OCI-LY1 (cell line): ENCODE data around the gene RND2.

Experiments used
- CTCF ChIP-seq: fragments of 200-600 bp; sonication (generic), shearing (Covaris generic); IDR thresholded peaks from 2 replicates; pipeline ENCODE4 v1.5.1; 2017; ENCODE audit warnings: mild to moderate bottlenecking, antibody characterized with exemption, low read length, moderate library complexity, mixed read lengths
- EZH2 ChIP-seq: fragments of 200-600 bp; sonication (generic), shearing (Covaris generic); IDR thresholded peaks from 2 replicates; pipeline ENCODE4 v1.8.0; 2017; ENCODE audit warnings: borderline replicate concordance, mixed run types, mild to moderate bottlenecking, antibody characterized with exemption, low read length, moderate library complexity, mixed read lengths

- TF ChIP-seq EZH2 (no peak), CTCF (no peak)
These were observed 35.9 kb upstream of the RND2 start for GRCh38 chr17:42989141-42989540.
